Hepatocyte (in vitro differentiated cells): ENCODE measurements around the gene NOTCH1.

Experiments used
- CTCF ChIP-seq: fragments of 200-600 bp; sonication (generic); IDR thresholded peaks from 2 replicates; pipeline ENCODE4 v1.5.1; 2016; ENCODE audit warnings: antibody characterized with exemption, mild to moderate bottlenecking; ENCODE audit not compliant: poor library complexity
- EZH2phosphoT487 ChIP-seq: fragments of 200-600 bp; sonication (generic); IDR thresholded peaks from one replicate; pipeline ENCODE4 v1.6.1; 2018; ENCODE audit warnings: antibody characterized with exemption, mild to moderate bottlenecking, low read depth, moderate library complexity; ENCODE audit not compliant: unreplicated experiment, severe bottlenecking

GRCh38 chr9:136527131-136527530, 18.7 kb downstream of the NOTCH1 start:
- TF ChIP-seq CTCF (no peak), EZH2phosphoT487 (no peak)
